GM03348 (cell line): Measurements from ENCODE around the gene PTPRT.

Experiments used
- DNase-seq: peaks from one replicate; pipeline ENCODE4 v3.0.0; 2012; ENCODE audit warnings: low spot score

PTPRT gene

DNA sequence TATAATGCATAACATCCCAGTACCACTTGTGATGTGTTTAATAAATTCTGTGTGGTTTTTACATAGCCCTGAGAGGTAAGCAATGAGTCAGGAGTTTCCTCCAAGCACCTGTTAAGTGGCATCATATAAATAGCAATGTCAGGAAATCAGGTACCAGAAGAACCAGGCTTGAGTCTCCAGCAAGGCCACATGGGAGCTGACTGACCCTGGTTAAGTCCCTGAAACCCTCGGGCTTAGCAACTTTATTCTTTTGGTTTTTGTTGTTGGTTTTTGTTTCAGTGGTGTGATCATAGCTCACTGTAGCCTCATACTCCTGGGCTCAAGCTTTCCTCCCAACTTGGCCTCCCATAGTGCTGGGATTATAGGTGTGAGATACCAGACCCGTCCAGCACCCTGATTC, 70.0 kb downstream of the PTPRT start:
- no peak for DNase-seq

DNA sequence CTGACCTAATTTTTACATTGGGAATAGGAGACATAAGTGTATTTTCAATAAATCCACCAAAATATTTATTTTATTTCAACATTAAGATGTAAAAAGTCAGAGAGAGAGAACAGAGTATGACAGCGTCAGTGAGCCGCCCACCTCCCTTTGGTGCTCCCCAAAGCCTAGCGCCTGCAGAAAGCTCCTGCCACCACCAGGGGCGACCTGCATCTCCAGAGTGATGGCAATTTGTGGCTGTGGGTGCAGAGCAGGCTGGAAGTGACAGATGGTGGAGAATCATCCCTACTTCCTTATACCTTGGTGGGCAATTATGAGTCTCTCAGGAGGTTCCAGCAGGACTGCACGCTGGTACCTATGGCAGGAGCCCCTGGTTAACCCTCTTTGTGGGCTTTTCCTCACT, 87.3 kb downstream of the PTPRT start:
- no peak for DNase-seq

DNA sequence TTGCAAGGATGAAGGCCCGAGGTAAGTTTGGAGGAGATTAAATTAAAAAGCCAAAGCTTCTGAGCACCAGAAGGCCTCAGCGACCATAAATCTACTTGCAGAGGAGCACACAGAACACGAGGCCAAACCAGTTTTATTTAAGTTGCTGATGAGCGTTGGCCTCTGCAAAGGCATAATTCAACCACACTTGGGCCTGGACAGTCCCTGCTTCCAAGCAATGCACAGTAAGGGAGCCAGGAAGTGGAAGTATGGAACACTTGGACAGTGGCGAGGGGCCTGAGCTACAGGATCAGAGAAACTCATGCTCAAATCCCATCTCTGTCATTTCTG, 92.8 kb downstream of the PTPRT start:
- no peak for DNase-seq

DNA sequence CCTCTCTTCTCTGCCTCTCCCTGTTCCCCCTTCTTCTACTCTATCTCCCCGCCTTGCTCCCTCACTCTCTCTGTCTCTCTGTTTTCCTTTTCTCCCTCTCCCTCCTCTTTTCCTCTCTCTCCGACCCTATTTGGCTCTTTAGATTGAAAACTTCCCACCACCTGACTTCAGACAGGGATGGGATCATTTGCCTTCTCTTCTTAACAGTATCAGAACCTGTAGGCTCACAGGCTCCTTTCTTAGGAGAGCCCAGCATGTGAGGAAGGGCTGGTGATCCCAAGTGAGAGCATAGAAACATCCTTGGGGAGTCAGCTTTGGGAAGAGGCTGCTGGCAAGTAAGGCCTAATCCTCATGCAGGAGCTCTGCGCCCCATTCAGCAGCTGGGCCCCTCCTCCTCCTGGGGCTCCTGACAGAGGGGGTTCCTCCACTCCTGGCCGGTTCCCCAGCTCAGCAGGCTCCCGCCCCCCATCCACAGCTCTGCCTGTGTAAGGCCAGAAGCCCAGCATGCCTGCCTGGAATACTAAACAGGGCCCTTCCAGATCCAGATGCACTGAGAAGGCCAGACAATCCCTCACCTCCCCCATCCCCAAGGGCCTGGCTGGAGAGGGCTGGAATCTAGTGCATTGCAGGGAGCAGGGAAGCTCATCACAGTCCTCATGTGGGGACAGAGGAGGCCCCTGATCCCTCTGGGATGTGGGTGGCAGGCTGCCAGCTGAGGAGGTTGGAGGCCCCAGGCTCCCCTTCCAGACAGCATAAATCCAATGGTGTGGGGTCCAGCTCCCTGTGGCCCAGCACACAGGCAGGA, 93.4 kb downstream of the PTPRT start:
- no peak for DNase-seq

DNA sequence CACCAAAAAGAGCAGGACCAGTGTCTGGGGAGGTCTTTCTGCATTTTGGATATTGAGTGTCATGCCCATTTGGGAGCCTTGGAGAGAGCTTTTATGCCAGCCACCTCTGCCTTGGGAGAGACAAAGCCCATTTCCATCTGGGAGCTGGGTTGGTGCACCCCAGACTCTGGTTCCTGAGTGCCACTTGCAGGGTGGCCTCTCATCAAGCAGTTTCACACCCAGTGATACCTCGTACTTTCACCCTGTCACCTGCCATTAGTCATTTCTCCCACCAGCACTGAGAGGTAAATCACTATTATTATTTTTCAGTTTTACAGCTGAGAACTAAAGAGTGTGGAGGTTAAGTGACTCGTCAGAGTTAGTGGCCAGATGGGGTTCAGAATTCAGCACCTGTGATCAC, 94.7 kb downstream of the PTPRT start:
- DNase-seq = no peak

DNA sequence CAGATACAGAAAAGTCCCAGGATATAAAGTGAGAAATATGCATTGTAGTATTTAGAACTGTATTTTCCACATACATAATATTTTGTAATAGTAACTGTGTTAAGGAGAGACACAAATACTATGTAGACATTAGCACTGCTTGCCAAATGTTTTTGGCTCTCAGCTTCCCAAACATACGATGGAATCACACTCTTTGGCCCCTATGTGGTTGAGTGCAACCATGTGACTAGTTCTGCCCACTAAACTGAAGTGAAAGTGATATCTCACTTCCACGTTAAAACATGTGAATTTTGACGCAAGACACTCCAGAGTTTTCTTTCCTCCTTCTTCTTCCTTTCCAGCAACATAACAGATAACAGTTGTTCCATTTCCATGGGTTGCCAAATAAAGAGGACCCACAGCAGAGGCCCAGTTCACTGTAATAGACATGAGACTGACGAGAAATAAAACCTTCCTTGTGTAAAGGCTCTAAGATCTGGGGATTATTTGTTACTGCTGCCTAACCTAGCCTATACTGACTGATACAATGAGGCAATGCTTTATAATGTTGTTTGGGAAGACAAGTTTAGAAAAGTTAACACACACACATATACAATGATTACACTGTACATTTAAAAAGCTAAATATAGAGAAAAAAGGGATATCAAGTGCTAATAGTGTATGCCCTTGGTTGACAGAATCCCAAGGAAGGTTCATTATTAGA, 97.2 kb downstream of the PTPRT start:
- DNase-seq = no peak

DNA sequence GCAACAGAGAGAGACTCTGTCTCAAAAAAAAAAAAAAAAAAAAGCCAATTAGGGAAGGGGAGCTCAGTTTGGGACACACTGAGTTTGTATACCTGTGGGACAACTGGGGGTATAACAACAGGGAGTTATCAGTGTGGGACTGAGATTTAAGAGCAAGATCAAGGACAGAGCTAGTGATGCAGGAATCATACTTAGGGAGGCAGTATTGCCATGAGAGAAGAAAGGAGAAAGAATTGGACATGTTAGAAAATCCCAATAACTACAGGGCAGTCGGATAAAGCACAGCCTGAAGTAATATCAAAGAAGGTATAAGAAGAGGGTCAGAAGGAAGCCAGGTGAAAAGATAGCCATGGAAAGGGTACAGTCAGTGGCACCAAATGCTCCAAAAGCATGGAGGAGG, 121.2 kb downstream of the PTPRT start:
- no peak for DNase-seq

DNA sequence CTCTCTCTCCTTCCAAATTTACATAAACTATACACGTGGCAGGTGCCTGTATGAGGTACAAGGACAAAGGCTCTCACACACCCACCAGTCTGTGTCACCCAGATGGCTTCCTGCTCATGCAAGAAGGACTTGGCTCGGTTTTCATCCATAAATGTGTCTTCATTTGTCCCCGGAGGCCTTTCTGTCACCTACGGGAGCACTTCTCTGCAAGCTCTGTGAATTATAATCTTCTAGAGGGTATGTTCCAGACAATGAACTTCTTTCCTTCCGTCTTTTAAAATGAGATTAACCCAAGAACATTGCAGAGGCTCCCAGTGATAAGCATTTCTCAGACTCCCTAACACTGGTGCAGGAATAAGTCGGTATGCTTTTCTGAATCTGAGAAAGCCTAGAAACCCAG, 123.6 kb downstream of the PTPRT start:
- DNase-seq = no peak

DNA sequence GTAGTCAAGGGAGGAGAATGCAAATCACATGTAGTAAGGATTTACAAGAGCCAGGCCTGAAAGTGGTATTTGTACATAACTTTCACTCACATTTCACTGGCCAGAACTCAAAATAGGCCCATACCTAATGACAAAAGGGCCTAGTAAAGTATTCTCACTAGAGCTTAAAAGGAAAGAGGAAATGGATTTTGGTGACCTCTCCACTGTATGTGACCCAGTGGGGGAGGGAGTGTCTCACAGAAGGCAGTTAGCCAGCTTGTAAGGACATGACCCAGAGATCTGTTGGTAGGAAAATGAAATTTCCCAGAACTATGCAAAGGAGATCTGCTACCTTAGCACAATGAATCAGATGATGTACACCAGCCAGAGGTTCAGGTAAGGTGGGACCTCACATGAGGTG, 124.4 kb downstream of the PTPRT start:
- no peak for DNase-seq

DNA sequence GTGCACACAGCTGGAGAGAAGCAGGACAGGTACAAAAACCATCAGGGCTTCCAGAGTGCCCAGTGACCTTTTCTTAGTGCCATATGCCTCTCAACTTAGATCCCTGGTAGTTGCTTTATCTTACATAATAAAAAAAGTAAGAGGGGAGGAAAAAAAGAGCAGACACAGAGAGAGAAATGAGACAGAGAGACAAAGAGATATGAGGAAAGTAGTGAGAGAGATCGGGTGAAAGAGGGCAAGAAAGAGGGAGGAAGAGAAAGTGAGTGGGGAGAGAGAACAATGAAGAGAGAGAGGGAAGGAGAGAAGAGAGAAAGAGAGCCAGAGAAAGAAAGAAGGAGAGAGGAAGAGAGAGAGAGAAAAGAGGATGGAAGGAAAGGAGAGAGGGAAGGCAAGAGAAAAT, 131.6 kb downstream of the PTPRT start:
- DNase-seq = no peak

DNA sequence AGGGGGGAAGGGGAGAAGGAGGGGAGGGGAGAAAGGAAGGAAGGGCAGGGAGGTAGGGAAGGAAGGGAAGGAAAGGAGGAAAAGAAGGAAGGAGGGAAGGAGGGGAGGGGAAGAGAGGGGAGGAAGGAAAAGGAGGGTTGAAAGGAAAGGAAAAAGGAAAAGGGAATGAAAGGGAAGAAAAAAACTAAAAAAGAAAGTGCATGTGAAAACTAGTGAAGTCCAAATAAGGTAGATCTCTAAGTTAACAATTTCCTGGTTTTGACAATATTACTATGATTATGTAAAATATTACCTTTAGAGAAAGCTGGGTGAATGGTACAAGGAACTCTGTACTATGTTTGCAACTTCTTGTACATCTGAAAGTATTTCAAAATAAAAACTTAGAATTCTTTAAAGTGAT, 132.4 kb downstream of the PTPRT start:
- DNase-seq = no peak

DNA sequence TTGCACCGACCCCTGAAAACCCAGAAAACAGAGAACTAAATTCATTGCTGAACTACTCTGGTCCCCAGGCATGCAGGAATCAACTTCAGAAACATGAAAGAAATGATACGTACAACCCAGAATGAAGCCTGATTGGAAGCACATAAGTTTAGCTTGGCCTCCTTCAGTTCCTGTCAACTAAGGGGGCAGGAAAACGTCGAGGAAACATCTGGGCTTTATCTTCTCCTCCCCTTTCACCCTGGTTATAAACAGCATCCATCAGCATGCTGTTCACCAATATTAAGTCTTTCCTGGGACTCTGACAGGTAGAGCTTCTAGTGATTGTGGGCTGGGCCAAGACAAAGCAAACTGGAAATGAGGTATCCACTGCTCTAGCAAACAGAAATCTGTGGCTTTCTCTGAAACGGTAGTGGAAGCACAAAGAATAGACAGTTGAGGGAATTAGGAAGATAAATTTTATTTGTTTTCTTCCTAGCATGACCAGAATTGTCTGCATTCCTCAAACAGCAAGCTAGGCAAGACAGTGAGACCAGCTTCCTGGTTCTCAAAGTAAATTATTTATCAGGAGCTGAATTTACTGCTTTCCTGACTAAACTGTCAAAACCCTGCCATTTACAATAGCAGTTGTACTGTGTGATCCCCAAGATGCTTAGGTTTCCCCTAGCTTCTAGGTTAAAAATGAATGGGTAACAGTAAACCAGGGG, 134.4 kb downstream of the PTPRT start:
- DNase-seq = no peak

DNA sequence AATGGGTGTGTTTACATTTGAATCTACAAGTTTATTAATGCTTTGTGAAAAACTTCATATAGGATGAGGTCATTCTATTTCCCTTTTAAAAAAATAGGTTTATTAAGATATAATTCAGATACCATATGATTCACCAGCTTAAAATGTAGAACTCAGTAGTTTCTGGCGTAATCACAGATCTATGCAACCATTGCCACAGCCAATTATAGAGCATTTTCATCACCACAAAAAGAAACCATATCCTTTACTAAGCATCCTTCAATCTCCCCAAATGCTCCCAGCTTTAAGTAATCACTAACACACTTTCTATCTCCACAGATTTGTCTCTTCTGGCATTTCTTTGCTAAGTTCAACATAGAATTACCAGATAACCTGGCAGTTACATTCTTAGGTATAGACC, 137.2 kb downstream of the PTPRT start:
- DNase-seq = no peak

DNA sequence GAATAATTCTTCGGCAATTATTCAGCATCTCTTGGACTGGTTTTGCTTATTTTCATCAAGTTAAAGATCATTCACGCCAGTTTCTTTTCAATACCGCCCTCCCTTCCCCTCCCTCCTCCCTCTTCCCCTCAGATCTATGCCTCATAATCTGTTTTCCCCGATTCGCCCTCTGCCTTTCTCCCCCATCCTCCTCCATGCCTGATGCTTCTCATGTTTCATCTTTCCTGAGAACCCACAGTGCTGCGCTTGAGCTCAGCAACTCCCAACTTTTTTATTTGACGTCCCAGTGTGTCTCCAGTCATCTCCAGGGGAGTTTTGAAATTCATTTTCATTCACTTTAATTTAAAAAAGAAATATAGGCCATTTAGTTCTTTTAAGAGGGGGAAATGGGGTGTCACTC, 142.7 kb downstream of the PTPRT start:
- DNase-seq = no peak

DNA sequence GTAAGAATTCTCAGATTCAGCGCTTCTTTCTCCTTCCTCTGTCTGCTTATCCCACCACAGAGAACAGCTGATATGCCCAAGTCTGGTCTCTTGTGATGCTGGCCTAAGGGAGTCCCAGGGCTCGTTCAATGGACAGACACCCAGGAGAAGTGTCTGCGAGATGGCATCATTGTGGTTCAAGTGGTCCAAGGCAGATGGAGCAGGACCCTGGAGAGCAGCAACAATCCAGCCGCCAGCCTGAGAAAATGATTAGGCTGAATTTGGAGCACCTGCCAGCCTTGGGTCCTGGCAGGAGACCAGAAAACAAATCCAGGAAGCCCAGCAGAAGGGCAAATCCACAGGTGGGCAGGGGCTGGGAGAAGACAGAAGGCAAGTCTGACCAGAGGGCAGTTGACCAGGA, 145.8 kb downstream of the PTPRT start:
- no peak for DNase-seq

DNA sequence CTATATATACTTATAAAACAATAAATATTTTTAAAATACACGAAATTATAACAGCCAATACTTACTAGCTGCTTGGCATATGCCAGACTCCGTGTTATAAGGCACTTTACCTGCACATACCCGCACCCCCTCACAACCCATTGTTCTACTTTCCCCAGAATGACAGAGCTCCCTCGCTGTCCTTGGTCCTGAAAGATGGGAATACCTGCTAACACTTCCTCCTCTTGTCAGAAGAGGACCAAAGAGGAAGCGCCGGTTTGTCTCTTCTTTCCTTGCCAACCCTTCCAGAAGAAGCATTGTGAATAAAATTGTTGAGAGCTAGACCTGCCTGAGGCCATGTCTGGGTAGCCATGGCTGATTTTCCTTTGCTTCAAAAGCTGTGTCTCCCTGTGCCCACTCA, 149.3 kb downstream of the PTPRT start:
- no peak for DNase-seq

DNA sequence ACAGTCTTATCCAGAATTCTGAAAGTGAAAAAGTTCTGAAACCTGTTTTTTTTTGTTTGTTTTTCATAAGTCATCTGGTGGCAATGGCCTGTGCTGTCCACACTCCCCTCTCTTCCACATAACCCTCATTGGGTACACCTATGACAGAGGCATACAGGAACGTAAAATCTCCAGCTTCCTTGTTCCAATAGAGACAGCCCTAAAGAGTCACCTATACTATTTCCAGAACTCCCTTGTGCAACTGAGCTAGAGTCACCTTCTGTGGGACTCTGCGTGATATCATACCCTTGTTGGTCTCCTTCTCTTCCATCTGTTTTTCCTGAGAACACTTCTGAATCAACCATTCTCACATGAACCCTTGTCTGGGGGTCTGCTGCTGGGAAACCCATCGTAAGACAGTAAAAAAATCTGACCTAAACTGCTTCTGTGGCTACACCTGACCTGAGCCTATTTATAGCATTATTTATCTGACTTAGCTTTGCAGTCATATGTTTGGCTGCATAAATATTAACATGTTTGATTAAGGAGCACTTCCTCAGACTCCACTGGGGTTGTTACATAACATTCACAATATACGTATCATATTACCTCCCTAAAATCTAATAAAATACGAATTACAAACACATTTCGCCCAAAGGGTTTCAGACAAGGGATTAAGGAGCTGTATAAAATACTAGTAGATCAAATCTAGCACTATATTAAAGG, 151.9 kb downstream of the PTPRT start:
- no peak for DNase-seq

DNA sequence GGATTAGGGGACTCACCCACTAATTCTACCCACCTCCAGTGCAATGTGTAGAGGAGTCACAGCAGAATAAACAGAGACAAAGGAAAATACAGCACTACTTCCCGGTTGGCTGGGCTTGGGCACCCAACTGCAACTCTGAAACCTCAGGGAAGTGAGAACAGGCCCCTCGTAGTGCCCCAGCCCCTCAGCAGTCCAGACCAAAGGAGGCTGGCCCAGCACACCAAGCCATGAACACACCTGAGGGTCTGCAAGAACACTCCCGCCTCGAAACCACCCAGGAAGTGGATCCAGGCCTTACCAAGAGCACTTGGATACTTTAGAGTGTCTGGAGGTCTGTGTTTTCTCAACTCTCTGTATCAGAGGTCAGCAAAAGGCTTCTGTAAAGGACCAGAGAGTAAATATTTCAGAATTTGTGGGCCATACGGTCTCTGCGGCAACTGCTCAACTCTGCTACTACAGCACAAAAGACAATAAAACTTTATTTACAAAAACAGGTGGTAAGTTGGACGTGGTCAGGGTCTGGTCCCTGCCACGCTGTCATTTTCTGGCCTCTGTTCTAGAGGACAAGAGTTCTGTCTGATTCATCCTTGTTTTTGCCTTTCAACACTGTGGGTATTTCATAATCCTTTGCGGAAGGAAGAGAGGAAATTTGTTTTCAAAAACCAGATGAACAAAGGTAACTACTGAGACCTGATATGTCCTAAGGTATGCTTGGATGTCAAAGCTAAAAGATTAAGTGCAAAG, 154.6 kb downstream of the PTPRT start:
- DNase-seq = no peak

DNA sequence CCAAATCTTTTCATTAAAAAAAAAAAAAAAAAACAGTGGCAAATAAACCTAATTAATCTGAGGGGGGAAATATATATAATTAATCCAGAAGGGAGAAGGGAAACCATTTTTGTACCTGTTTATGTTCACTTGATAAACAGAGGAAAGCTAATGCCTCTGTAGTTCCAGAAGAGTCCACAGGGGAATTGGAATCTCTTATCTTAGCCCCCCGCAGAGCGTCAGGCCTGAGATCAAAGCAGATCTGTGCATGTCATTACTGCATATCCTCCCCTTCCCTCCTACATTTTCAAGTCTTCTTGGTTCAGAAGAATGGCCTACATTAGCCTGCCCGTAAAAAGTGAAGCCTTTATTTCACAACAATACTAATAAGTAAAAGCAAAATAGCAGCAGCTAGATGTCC, 157.2 kb downstream of the PTPRT start:
- no peak for DNase-seq

DNA sequence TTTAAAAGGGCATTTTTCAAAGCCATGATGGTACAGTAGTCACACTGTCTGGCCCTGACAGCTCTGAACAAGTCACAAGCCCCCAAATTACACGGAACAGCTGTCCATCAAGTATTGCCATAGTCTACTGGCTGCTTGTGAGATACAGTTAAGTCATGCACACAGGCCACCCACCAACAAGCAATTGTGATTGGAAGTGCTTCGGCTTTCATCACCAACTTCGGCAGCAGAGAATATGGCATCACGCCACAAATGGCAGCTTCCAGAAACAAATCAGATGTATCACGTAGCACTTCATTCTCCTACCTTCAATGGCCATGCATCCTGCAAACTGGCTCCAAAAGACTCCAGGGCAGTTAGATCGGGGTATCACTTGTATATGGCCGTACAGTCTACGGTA, 160.5 kb downstream of the PTPRT start:
- no peak for DNase-seq

DNA sequence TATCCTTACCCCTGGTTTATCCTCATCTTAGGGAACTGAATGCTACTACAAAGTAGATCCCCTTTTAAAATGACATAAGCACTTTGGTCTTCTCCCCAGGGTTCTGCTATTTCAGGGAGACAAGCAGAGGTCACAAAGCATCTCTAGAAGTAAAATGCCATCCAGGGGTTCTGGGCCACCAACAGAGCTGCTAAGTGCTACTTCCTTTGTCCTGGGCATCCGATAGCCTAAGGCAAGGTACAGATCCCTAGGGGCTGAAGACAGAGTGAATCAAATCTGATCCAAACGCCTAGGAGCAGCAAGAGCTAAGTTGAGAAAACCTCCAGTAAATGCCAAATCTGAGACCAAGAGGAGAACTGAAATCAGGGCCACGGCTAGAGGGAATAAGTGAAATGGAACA, 161.2 kb downstream of the PTPRT start:
- no peak for DNase-seq

DNA sequence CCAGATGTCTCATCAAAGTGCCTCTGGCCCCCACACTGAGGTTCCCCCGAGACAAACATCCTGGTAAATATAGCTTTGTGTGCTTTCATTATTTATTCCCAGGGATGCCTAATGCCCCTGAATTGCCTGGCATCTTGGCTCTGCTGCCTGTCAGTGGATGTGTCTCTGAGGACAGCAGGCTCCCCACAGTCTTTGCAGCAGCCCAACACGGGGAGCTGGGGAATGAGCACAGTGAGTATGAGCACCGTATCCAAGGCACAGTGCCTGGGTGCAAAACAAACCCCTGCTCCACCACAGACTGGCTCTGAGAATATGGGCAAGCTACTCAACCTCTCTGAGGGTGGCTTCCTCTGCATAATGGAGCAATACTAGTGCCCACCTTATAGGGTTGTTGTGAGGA, 165.9 kb downstream of the PTPRT start:
- no peak for DNase-seq
